ENCODE measurements around the gene TNFRSF8.

DNA sequence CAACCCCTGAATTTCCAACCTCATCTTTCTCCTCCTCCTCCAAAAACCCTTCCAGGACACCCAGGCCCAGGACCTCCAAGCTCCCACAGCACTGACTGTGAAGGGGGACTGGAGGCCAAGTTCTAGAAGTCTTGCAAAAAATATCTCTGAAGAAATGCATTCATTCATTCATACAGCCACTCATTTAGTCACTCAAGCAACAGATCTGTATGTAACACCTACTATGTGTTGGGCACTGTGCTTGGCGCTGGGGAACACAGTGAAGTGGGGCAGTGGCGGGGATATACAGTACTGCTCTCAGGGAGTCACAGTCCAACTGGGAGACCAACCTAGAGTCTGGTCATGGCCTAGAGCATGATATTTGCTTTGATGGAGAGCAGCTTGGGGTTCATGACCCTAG, 88.4 kb downstream of the TNFRSF8 start:
- TF ChIP-seq CTCF (IDR thresholded peaks at IDR 0.05 in 8 of 11, conservative IDR thresholded peaks at IDR 0.05 in 3 of 11) (no peak), POLR2AphosphoS5 (IDR thresholded peaks at IDR 0.05) (no peak), POLR2A (IDR thresholded peaks at IDR 0.05) (no peak)

Measured in spleen (tissue), 7 donors.